Retina (tissue), 1 donor: ENCODE measurements around the gene COQ10A.
"Not testable (repeated sequence)": the region's sequence is repeated elsewhere in the genome, so short reads cannot be mapped to it uniquely, and the experiment has no call there.

Experiments
- DNase-seq: peaks from one replicate; pipeline ENCODE4 v3.0.0-alpha.2; 2016

COQ10A gene

GRCh38 chr12:56244494-56244893 is 22.2 kb upstream of the COQ10A start:
- DNase-seq = no peak

- DNase-seq = no peak
Observed at GRCh38 chr12:56247923-56248322, 18.8 kb upstream of the COQ10A start.

- no peak for DNase-seq
Observed at GRCh38 chr12:56248711-56249110, 18.0 kb upstream of the COQ10A start.

GRCh38 chr12:56252649-56253048 is 14.1 kb upstream of the COQ10A start:
- no peak for DNase-seq

- no peak for DNase-seq
Observed at GRCh38 chr12:56253091-56253490, 13.7 kb upstream of the COQ10A start.

GRCh38 chr12:56255671-56256070 is 11.1 kb upstream of the COQ10A start:
- DNase-seq = no peak

GRCh38 chr12:56256326-56256960 is 10.3 kb upstream of the COQ10A start:
- DNase-seq = no peak

GRCh38 chr12:56257071-56257470 is 9.7 kb upstream of the COQ10A start:
- DNase-seq = no peak

- peak; percentile 46 for DNase-seq
Observed at GRCh38 chr12:56257491-56258067, 9.2 kb upstream of the COQ10A start.

- DNase-seq = peak; percentile 93
Observed at GRCh38 chr12:56258068-56258819, 8.5 kb upstream of the COQ10A start, which contains the start of gene ANKRD52. Gene ANKRD52 (minus strand): TSS chr12:56258384. CDS start chr12:56258269, 115 bp downstream.

- DNase-seq = no peak
Observed at GRCh38 chr12:56258820-56259183, 7.9 kb upstream of the COQ10A start.

GRCh38 chr12:56260380-56260779 is 6.4 kb upstream of the COQ10A start:
- no peak for DNase-seq

GRCh38 chr12:56260921-56261320 is 5.8 kb upstream of the COQ10A start:
- no peak for DNase-seq

- DNase-seq = no peak
Observed at GRCh38 chr12:56261503-56262232, 5.1 kb upstream of the COQ10A start.

- DNase-seq = not testable (repeated sequence)
Observed at GRCh38 chr12:56262955-56263354, 3.8 kb upstream of the COQ10A start.

GRCh38 chr12:56266068-56266692 is 562 bp upstream of the COQ10A start:
- DNase-seq = not testable (repeated sequence)

- DNase-seq = no peak
Observed at GRCh38 chr12:56267443-56268071, 815 bp downstream of the COQ10A start.

- DNase-seq = no peak
Observed at GRCh38 chr12:56271031-56271430, 4.3 kb downstream of the COQ10A start.

- not testable (repeated sequence) for DNase-seq
Observed at GRCh38 chr12:56272468-56272867, 5.7 kb downstream of the COQ10A start.

GRCh38 chr12:56274299-56274698 is 7.6 kb downstream of the COQ10A start:
- DNase-seq = no peak

- no peak for DNase-seq
Observed at GRCh38 chr12:56278905-56279304, 12.2 kb downstream of the COQ10A start.

GRCh38 chr12:56280849-56281248 is 14.1 kb downstream of the COQ10A start:
- no peak for DNase-seq
